GM18873 (cell line): Measurements from ENCODE around the gene FAM186B.

ENCODE experiments used
- ATAC-seq: cut with Tn5 transposase; IDR thresholded peaks from one replicate; pipeline ENCODE4 v1.9.1; 2021; ENCODE audit warnings: mild to moderate bottlenecking, moderate library complexity, moderate number of reproducible peaks; ENCODE audit not compliant: unreplicated experiment, low FRiP score

FAM186B gene

DNA sequence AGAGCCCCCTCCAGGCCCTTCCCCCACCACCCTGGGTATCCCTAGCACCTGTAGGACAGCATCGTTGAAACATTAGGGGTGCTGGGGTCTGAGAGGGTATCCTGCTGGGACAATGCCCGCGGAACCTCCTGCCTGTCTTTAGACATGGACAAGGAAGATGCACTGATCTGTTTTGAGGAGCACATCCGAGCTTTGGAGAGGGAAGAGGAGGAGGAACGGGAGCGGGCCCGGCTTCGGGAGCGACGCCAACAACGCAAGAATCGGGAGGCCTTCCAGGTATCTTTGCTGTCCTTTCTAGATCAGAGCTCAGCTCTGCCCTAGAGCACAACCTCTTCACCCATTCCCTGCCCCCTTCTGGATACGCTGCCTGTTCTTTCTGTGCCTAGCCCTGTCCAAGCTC is 31.1 kb upstream of the FAM186B start:
- ATAC-seq = no peak

DNA sequence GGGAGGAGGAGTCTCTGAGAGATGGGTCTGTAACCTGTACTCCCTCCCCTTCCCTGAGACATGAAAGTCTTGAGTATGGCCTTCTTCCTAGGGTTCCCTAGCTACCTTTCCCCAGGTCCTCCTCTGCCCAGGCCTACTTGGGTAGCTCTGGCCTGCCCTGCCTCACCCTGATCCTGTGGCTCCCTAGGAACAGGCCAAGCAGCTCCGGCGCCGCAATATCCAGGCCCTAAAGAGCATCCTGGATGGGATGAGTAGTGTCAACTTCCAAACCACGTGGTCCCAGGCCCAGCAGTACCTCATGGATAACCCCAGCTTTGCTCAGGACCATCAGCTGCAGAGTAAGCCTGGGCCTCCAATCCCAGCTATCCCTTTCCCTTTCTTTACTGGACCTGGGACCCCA is 30.2 kb upstream of the FAM186B start:
- no peak for ATAC-seq

GRCh38 chr12:49635036-49635435 is 29.6 kb upstream of the FAM186B start:
- no peak for ATAC-seq

DNA sequence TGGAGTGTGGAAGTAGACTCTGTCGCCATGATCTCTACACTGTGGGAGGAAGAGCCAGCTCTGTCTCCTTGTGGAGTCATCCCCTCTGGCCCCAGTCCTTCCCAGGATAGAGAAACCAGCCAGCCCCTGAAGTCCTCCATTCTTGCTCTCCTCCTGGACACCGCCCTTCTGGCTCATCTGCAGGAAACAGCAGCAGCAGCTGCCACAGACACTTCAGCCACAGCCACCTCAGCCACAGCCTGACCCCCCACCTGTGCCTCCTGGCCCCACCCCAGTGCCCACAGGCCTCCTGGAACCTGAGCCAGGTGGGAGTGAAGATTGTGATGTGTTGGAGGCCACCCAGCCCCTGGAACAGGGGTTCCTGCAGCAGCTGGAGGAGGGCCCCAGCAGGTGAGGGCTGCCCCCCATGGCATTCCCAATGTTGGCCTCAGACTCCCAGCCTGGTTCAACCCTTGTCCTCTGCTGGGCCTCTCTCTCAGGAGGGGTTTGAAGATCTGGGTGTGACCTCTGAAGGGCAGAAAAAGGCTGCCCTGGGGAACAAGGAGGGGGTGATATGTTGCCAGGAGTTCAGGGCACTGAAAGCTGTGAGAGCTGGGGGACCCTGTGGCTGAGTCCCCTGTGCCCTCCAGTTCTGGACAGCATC is 28.4 kb upstream of the FAM186B start:
- no peak for ATAC-seq

DNA sequence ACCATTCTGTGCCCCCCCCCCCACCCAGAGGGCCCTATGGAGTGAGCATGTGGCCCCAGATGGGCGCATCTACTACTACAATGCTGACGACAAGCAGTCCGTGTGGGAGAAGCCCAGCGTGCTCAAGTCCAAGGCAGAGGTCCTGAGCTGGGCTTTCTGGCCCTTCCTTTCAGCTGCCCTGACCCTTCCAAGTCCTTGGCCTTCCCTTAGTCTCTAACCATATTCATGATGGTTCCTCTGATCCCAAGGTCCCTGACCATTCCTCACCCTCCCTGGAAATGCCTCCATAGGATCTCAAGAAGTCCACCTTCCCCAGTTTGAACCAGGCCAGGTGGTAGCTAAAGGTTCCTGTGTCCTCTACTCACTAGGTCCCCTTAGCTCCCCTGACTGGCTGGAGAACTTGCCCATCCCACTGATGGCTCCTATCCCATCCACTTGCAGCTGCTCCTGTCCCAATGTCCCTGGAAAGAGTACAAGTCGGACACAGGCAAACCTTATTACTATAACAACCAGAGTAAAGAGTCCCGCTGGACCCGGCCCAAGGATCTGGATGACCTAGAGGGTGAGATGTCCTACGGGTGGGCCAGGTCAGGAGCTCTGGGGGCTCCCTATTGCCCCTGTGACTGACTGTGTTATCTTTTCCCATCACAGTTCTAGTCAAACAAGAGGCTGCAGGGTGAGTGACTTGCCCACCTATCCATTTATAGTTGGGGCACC is 27.7 kb upstream of the FAM186B start:
- ATAC-seq = no peak

- no peak for ATAC-seq
These were observed 27.0 kb upstream of the FAM186B start for GRCh38 chr12:49632401-49632800.

- ATAC-seq = no peak
These were observed 26.0 kb upstream of the FAM186B start for GRCh38 chr12:49631336-49631907.

DNA sequence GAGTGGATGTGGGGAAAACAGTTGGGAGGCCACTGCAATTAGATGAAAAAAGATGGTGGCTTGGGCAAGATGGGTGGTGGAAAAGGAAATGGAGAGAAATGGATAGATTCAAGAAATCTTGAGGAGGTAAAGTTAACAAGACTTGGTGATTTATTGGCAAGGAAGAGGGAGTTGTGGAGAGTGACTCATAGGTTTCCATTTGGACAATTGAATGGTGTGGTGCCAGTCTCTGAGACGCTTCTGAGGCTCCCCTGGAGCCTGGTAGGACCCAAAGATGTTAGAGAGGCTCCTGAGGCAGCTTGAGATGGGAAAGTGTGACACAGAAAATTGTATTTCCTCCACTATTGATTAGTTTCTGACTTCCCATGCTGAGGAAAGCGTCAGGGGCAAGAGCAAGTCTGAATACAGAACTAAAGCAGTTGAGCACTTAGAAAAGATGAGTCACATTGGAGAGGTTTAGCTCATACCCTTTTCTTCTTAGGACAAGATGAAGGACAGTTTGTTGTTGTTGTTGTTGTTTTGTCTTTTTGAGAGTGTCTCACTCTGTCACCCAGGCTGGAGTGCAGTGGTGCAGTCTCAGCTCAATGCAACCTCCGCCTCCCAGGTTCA is 22.4 kb upstream of the FAM186B start:
- no peak for ATAC-seq

GRCh38 chr12:49626836-49627235 is 21.4 kb upstream of the FAM186B start:
- no peak for ATAC-seq

- no peak for ATAC-seq
These were observed 20.9 kb upstream of the FAM186B start for GRCh38 chr12:49626169-49626835.

- ATAC-seq = no peak
These were observed 19.6 kb upstream of the FAM186B start for GRCh38 chr12:49624921-49625577.

GRCh38 chr12:49623142-49623904 is 17.9 kb upstream of the FAM186B start, which contains the start of gene PRPF40B:
PRPF40B (plus strand) TSS chr12:49623561; CDS start chr12:49623591, 30 bp downstream.
- ATAC-seq = peak; percentile 53

DNA sequence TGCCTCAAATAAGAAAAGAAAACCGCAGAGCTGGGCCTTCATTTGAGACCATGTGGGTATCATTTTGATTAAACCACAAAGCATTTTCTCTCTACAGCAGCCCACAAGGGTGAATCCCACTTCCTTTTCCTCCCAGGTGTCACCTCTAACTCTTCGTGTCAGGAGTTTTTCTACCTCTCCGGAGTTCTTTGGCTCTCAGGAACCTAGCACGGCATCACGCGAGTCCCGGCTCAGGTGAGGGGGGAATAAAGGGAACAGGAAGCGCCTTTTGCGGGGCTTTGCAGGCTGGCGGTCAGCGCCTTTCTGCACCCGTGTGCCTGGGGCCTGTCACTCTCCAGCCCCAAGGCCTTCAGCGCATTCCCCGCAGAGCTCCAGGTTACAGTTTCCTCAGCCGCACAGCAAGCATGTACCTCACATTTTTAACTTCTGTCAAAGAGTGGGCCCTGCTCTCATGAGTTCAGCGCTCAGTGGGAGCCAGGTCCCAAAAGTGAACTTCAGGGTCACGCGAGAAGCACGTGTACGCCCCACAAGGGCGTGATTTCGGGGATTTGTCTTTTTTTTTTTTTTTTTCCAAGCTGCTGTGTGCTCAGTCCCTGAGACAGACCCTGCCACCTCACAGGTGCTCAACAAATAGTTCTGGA is 17.2 kb upstream of the FAM186B start:
- ATAC-seq = peak; percentile 30

DNA sequence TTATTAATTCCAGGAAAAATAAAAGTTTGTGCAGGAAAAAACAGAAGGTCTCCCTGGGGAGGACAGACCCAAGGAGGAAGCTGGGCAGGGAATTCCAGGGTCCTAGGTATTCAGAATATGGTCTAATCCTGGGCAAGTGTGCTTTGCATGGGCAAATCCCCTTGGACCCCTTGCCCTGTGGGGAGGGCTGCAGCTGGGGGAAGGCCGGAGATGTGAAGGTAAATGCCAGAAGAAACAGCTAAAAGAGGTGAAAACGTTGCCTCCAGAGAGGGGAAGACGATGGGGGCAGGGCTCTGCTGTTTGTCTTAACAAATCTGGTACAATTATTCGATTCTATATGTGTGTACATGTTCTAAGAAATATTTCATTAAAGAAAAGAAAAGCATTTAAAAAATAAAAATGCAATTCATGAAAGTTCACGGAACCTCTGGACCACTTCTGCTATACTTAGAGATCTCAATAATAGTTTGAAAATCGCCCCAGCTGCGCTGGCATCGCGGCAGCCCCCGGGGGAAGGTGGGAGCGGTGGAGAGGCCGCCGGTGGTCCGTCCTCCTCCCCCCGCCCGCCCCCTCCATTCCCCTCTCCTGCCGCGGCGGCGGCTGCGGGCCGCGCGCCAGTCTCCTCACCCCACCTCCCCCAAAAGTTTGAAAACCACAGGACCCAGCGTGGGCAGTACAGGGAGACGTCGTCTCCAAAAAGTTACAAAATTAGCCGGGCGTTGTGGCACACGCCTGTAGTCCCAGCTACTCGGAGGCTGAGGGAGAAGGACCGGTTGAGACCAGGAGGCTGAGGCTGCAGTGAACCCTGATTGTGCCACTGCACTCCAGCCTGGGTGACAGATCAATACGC is 16.4 kb upstream of the FAM186B start:
- peak; percentile 14 for ATAC-seq

- no peak for ATAC-seq
These were observed 13.8 kb upstream of the FAM186B start for GRCh38 chr12:49619286-49619685.

DNA sequence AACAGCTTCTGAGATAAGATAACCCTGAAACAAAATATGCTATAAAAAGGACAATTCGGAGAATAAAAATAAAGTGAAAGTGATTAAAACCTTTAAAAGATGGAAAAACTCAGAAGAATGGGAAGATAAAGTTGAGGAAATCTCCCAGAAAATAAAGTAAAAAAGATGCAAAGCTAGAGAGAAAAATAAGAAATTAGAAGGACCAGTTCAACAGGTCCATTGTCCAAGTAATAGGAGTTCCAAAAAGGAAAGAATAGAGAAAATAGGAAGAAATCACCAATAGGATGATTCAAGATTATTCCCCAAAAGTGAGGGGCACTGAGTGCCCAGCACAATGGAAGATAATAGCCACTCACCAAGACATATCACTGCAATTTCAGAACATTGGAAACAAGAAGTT is 13.1 kb upstream of the FAM186B start:
- ATAC-seq = no peak

GRCh38 chr12:49616533-49617219 is 11.2 kb upstream of the FAM186B start:
- no peak for ATAC-seq

DNA sequence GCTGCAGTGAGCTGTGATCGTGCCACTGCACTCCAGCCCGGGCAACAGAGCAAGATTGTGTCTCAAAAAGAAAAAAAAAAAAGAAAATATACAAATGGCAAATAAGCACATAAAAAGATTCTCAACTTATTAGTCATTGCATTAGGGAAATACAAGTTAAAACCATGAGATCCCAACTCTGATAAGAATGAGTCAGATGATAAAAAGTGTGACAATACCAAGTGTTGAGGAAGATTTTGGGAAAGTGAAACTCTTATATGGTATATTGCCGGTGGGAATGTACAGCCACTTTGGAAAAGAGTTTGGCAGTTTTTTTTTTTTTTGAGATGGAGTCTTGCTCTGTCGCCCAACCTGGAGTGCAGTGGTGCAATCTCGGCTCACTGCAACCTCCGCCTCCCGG is 10.3 kb upstream of the FAM186B start:
- ATAC-seq = no peak
